Measurements from ENCODE around the gene PIK3R2.
A peak's percentile ranks its signal among the peaks of the same experiment; 100 is the strongest.

PIK3R2 gene

DNA sequence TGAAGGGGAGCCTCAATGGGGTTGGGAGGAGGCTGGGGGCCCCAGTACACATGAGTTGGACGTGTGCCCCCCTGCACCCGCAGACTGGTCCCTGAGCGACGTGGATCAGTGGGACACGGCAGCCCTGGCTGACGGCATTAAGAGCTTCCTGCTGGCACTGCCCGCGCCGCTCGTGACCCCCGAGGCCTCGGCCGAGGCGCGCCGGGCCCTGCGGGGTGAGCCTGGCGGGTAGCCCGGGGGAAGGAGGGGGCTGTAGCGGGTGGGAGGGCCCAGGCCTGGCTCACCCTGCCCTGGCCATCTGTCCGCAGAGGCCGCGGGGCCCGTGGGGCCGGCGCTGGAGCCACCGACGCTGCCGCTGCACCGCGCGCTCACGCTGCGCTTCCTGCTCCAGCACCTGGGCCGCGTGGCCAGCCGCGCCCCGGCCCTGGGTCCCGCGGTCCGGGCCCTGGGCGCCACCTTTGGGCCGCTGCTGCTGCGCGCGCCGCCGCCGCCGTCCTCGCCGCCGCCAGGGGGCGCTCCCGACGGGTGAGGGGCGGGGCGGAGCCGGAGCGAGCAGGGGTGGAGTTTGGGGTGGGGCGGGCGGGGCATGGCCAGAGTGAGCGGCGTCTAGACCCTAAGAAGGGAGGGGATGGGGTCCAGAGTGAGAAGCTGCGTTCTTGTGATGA, 8.1 kb downstream of the PIK3R2 start:
- H3K4me2 ChIP-seq (ENCODE audit: low read depth, low read length, poor library complexity, severe bottlenecking): peak overlapping the region; percentile 78
- H2AFZ ChIP-seq (ENCODE audit: low read length): peak overlapping the region; percentile 33; the same call in 1 of the 2 replicates
- H3K9me2 ChIP-seq (replicated peaks; ENCODE audit: low read depth, low read length): no peaks in the 10 kb centered on the region
- H4K20me1 ChIP-seq (ENCODE audit: insufficient read depth, low read length, poor library complexity, severe bottlenecking): no peaks in the 10 kb centered on the region
- H3K27me3 ChIP-seq (ENCODE audit: insufficient read depth, low read length, poor library complexity, severe bottlenecking): no peaks in the 10 kb centered on the region
- peaks cover 1% of the 10 kb centered on the region; the same call in 1 of the 2 replicates for H3K79me2 ChIP-seq (ENCODE audit: insufficient read depth, low read length)
- H3K4me3 ChIP-seq (ENCODE audit: low read length, poor library complexity, severe bottlenecking): peak overlapping the region; percentile 69
- peak overlapping the region; percentile 74 for H3K9ac ChIP-seq (ENCODE audit: low read depth, low read length, poor library complexity, severe bottlenecking)
- TF ChIP-seq EZH2phosphoT487 (IDR thresholded peaks at IDR 0.05; ENCODE audit: borderline replicate concordance): no peak
- TF ChIP-seq, protein P1, sequence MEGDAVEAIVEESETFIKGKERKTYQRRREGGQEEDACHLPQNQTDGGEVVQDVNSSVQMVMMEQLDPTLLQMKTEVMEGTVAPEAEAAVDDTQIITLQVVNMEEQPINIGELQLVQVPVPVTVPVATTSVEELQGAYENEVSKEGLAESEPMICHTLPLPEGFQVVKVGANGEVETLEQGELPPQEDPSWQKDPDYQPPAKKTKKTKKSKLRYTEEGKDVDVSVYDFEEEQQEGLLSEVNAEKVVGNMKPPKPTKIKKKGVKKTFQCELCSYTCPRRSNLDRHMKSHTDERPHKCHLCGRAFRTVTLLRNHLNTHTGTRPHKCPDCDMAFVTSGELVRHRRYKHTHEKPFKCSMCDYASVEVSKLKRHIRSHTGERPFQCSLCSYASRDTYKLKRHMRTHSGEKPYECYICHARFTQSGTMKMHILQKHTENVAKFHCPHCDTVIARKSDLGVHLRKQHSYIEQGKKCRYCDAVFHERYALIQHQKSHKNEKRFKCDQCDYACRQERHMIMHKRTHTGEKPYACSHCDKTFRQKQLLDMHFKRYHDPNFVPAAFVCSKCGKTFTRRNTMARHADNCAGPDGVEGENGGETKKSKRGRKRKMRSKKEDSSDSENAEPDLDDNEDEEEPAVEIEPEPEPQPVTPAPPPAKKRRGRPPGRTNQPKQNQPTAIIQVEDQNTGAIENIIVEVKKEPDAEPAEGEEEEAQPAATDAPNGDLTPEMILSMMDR (conservative IDR thresholded peaks at IDR 0.05; ENCODE audit: low read length): peak; percentile 32
- no peaks in the 10 kb centered on the region for H3K9me3 ChIP-seq (ENCODE audit: insufficient read depth, low read depth, low read length)
- H3K4me1 ChIP-seq (ENCODE audit: insufficient read depth, low read length, poor library complexity, severe bottlenecking): peaks cover 9% of the 10 kb centered on the region
- H3K36me3 ChIP-seq (ENCODE audit: insufficient read depth, low read length): peaks cover 14% of the 10 kb centered on the region; the same call in 1 of the 2 replicates
- H3F3A ChIP-seq (ENCODE audit: low read depth): no peaks in the 10 kb centered on the region

GRCh38 chr19:18161636-18162002, 8.7 kb downstream of the PIK3R2 start:
- H3K4me1 ChIP-seq (ENCODE audit: insufficient read depth, low read length, poor library complexity, severe bottlenecking): peaks cover 5% of the 10 kb centered on the region
- no peaks in the 10 kb centered on the region for H3K9me2 ChIP-seq (replicated peaks; ENCODE audit: low read depth, low read length)
- H3K4me3 ChIP-seq (ENCODE audit: low read length, poor library complexity, severe bottlenecking): no peak overlapping the region
- no peaks in the 10 kb centered on the region for H4K20me1 ChIP-seq (ENCODE audit: insufficient read depth, low read length, poor library complexity, severe bottlenecking)
- H3K27me3 ChIP-seq (ENCODE audit: insufficient read depth, low read length, poor library complexity, severe bottlenecking): no peaks in the 10 kb centered on the region
- no peaks in the 10 kb centered on the region for H3F3A ChIP-seq (ENCODE audit: low read depth)
- H3K79me2 ChIP-seq (ENCODE audit: insufficient read depth, low read length): no peaks in the 10 kb centered on the region
- peak overlapping the region; percentile 14 for H3K4me2 ChIP-seq (ENCODE audit: low read depth, low read length, poor library complexity, severe bottlenecking)
- H3K36me3 ChIP-seq (ENCODE audit: insufficient read depth, low read length): peaks cover 14% of the 10 kb centered on the region; the same call in 1 of the 2 replicates
- H2AFZ ChIP-seq (ENCODE audit: low read length): no peak overlapping the region
- TF ChIP-seq, protein P1 (conservative IDR thresholded peaks at IDR 0.05; ENCODE audit: low read length): no peak
- no peak for TF ChIP-seq EZH2phosphoT487 (IDR thresholded peaks at IDR 0.05; ENCODE audit: borderline replicate concordance)
- no peaks in the 10 kb centered on the region for H3K9me3 ChIP-seq (ENCODE audit: insufficient read depth, low read depth, low read length)
- no peak overlapping the region for H3K9ac ChIP-seq (ENCODE audit: low read depth, low read length, poor library complexity, severe bottlenecking)

GRCh38 chr19:18164072-18164471, 11.1 kb downstream of the PIK3R2 start:
- Histone ChIP-seq H3K4me3 (ENCODE audit: low read length, poor library complexity, severe bottlenecking) (no peak overlapping the region), H3F3A (ENCODE audit: low read depth) (no peaks in the 10 kb centered on the region), H2AFZ (ENCODE audit: low read length) (no peak overlapping the region), H4K20me1 (ENCODE audit: insufficient read depth, low read length, poor library complexity, severe bottlenecking) (no peaks in the 10 kb centered on the region), H3K79me2 (ENCODE audit: insufficient read depth, low read length) (no peaks in the 10 kb centered on the region), H3K9me3 (ENCODE audit: insufficient read depth, low read depth, low read length) (no peaks in the 10 kb centered on the region), H3K9me2 (replicated peaks; ENCODE audit: low read depth, low read length) (no peaks in the 10 kb centered on the region), H3K9ac (ENCODE audit: low read depth, low read length, poor library complexity, severe bottlenecking) (no peak overlapping the region), H3K27me3 (ENCODE audit: insufficient read depth, low read length, poor library complexity, severe bottlenecking) (no peaks in the 10 kb centered on the region), H3K36me3 (ENCODE audit: insufficient read depth, low read length) (peaks cover 14% of the 10 kb centered on the region; the same call in 1 of the 2 replicates), H3K4me1 (ENCODE audit: insufficient read depth, low read length, poor library complexity, severe bottlenecking) (no peaks in the 10 kb centered on the region), H3K4me2 (ENCODE audit: low read depth, low read length, poor library complexity, severe bottlenecking) (no peak overlapping the region)
- TF ChIP-seq, protein P1 (conservative IDR thresholded peaks at IDR 0.05; ENCODE audit: low read length): no peak
- TF ChIP-seq EZH2phosphoT487 (IDR thresholded peaks at IDR 0.05; ENCODE audit: borderline replicate concordance): no peak
